GM23338 (cell line): ENCODE data around the gene GADL1.

Source experiments
- EZH2phosphoT487 ChIP-seq: fragments of 200-600 bp; sonication (generic); IDR thresholded peaks from one replicate; pipeline ENCODE4 v1.8.1; 2018; ENCODE audit warnings: antibody characterized with exemption; ENCODE audit not compliant: unreplicated experiment
- TF ChIP-seq, protein P1 (sequence below), 2 experiments: fragments of 200-600 bp in 1 of 2; sonication (generic) in 1 of 2; conservative IDR thresholded peaks; 2 replicates each; pipeline versions ENCODE4 v1.5.1 to v1.6.1; 2016 to 2017; ENCODE audit warnings: antibody characterized with exemption in 2 of 2, low read depth in 2 of 2, mild to moderate bottlenecking in 2 of 2, moderate library complexity in 1 of 2
- TF ChIP-seq, protein P2 (sequence below): IDR thresholded peaks from one replicate; pipeline ENCODE4 v1.6.1; 2018; ENCODE audit warnings: antibody characterized with exemption; ENCODE audit not compliant: unreplicated experiment

DNA sequence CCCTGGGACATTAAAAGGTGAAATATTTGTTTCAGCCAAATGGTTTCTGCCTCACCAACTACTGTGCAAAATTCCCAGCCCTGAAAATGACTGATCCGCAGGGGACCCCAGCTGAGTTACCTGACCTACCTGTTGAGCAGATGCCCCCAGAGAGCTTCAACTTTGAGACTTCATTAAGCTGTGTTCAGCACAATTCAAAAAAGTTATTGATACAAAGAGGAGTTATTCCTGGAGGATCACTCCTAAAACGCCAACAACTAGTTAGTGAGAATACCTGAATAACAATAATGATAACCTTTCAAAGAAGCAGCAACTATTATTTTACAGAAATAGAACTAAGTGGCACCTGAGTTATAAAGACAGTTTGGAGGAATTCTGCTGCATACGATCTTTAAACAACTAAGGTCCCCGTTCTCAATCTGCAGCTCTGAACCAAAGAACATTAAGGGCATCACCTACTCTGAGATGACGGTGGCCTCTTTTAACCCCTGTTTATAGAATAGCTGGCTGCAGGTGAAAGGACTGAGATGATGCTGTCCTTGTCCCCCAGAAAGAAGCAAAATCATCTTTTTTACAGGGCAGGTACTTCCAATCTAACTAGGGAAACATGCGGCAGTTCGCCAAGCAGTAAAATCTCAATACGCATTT, 659 bp downstream of the GADL1 start:
- TF ChIP-seq, protein P1, sequence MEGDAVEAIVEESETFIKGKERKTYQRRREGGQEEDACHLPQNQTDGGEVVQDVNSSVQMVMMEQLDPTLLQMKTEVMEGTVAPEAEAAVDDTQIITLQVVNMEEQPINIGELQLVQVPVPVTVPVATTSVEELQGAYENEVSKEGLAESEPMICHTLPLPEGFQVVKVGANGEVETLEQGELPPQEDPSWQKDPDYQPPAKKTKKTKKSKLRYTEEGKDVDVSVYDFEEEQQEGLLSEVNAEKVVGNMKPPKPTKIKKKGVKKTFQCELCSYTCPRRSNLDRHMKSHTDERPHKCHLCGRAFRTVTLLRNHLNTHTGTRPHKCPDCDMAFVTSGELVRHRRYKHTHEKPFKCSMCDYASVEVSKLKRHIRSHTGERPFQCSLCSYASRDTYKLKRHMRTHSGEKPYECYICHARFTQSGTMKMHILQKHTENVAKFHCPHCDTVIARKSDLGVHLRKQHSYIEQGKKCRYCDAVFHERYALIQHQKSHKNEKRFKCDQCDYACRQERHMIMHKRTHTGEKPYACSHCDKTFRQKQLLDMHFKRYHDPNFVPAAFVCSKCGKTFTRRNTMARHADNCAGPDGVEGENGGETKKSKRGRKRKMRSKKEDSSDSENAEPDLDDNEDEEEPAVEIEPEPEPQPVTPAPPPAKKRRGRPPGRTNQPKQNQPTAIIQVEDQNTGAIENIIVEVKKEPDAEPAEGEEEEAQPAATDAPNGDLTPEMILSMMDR (conservative IDR thresholded peaks at IDR 0.05; ENCODE audit: low read depth in 2 of 2): no peak
- no peak for TF ChIP-seq EZH2phosphoT487
- TF ChIP-seq, protein P2, sequence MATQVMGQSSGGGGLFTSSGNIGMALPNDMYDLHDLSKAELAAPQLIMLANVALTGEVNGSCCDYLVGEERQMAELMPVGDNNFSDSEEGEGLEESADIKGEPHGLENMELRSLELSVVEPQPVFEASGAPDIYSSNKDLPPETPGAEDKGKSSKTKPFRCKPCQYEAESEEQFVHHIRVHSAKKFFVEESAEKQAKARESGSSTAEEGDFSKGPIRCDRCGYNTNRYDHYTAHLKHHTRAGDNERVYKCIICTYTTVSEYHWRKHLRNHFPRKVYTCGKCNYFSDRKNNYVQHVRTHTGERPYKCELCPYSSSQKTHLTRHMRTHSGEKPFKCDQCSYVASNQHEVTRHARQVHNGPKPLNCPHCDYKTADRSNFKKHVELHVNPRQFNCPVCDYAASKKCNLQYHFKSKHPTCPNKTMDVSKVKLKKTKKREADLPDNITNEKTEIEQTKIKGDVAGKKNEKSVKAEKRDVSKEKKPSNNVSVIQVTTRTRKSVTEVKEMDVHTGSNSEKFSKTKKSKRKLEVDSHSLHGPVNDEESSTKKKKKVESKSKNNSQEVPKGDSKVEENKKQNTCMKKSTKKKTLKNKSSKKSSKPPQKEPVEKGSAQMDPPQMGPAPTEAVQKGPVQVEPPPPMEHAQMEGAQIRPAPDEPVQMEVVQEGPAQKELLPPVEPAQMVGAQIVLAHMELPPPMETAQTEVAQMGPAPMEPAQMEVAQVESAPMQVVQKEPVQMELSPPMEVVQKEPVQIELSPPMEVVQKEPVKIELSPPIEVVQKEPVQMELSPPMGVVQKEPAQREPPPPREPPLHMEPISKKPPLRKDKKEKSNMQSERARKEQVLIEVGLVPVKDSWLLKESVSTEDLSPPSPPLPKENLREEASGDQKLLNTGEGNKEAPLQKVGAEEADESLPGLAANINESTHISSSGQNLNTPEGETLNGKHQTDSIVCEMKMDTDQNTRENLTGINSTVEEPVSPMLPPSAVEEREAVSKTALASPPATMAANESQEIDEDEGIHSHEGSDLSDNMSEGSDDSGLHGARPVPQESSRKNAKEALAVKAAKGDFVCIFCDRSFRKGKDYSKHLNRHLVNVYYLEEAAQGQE: no peak
